K562 (cell line): ENCODE results near the gene SLC8A1. TPM values are rescaled to one million over a fixed set of nuclear protein-coding genes. Genes with fewer than 3 reads are reported as not detected.

Experiments used
- ATAC-seq: fragments of 200-7000 bp; cut with Tn5 transposase; 3 replicates; pipeline ENCODE4 v1.9.1; 2020; ENCODE audit warnings: moderate library complexity
- BruUV-seq: library from RNA; stranded (reverse); fragments of 400-500 nt; replicated peaks from 2 replicates; lab custom pipeline; 2021; lab: Mats Ljungman, UMichigan
- CTCF ChIA-PET: fragments of 300-600 bp; formaldehyde crosslinking; extraction: SDS; loops from one replicate; lab custom pipeline; 2021; ENCODE audit warnings: low intra/inter-chr PET ratio; lab: Yijun Ruan, JAX
- POLR2A ChIA-PET: fragments of 300-600, 350-650 bp; sonication (Branson Sonifier 250); formaldehyde crosslinking; extraction: SDS; loops from one replicate; lab custom pipeline; 2021; ENCODE audit warnings: antibody characterized with exemption, inconsistent platforms; lab: Yijun Ruan, JAX
- DNase-seq, 4 experiments: peaks; one replicate each; pipeline versions ENCODE4 v3.0.0 to v3.0.0-alpha.2; 2011 to 2018; ENCODE audit warnings: low spot score in 3 of 4, mixed read lengths in 3 of 4; ENCODE audit errors: extremely low read depth in 1 of 4
- FAIRE-seq: peaks from 2 replicates; lab custom pipeline; 2011; peaks lifted over from hg19 to GRCh38; lab: Jason Lieb, UNC
- H2AFZ ChIP-seq: 2 replicates; pipeline ENCODE4 v1.6.0; 2011; ENCODE audit warnings: low read depth, low read length, control low read depth, inconsistent platforms
- H3K27ac ChIP-seq: fragments of 200-600 bp; 3 replicates; pipeline ENCODE4 v1.8.0; 2011; ENCODE audit warnings: low read depth, mild to moderate bottlenecking, control low read depth, inconsistent platforms, low read length, moderate library complexity, mixed read lengths; ENCODE audit errors: extremely low read depth
- H3K27me3 ChIP-seq, 2 experiments: fragments of 300-600 bp in 1 of 2; 2 replicates in 1 of 2; 3 replicates in 1 of 2; pipeline versions ENCODE4 v1.6.0 to v1.8.0; 2011; ENCODE audit warnings: inconsistent platforms in 2 of 2, low read length in 2 of 2, mild to moderate bottlenecking in 1 of 2, mixed read lengths in 1 of 2, moderate library complexity in 1 of 2; ENCODE audit not compliant: control insufficient read depth in 2 of 2, insufficient read depth in 2 of 2
- H3K36me3 ChIP-seq: fragments of 300-600 bp; 3 replicates; pipeline ENCODE4 v1.8.0; 2011; ENCODE audit warnings: mild to moderate bottlenecking, low read length, inconsistent platforms; ENCODE audit not compliant: control insufficient read depth, insufficient read depth
- H3K4me1 ChIP-seq, 2 experiments: fragments of 200-600 bp in 1 of 2; replicated peaks in 1 of 2; 2 replicates in 1 of 2; 3 replicates in 1 of 2; pipeline versions ENCODE4 v1.5.1 to v1.8.0; 2011; ENCODE audit warnings: inconsistent platforms in 2 of 2, low read length in 2 of 2, mild to moderate bottlenecking in 1 of 2, mixed read lengths in 1 of 2, moderate library complexity in 1 of 2; ENCODE audit not compliant: control insufficient read depth in 2 of 2, insufficient read depth in 2 of 2
- H3K4me2 ChIP-seq: 2 replicates; pipeline ENCODE4 v1.6.1; 2011; ENCODE audit warnings: low read length, control low read depth, inconsistent platforms, mixed read lengths; ENCODE audit not compliant: insufficient read depth
- H3K4me3 ChIP-seq: fragments of 200-600 bp; sonication (generic), shearing (Covaris generic); 2 replicates; pipeline ENCODE4 v1.5.1; 2016; ENCODE audit warnings: control low read depth, inconsistent platforms
- H3K79me2 ChIP-seq: fragments of 200-600 bp; 3 replicates; pipeline ENCODE4 v1.8.0; 2011; ENCODE audit warnings: low read length, inconsistent platforms; ENCODE audit not compliant: control insufficient read depth, insufficient read depth
- H3K9ac ChIP-seq, 2 experiments: 2 replicates each; pipeline versions ENCODE4 v1.6.0 to v1.6.1; 2011; ENCODE audit warnings: low read depth in 2 of 2, low read length in 2 of 2, control low read depth in 1 of 2, inconsistent platforms in 1 of 2, mild to moderate bottlenecking in 1 of 2, mixed read lengths in 1 of 2; ENCODE audit not compliant: insufficient read depth in 1 of 2
- H3K9me1 ChIP-seq: one replicate; pipeline ENCODE4 v1.6.0; 2011; ENCODE audit warnings: inconsistent platforms, mild to moderate bottlenecking, low read length, moderate library complexity; ENCODE audit not compliant: control insufficient read depth, insufficient read depth
- H3K9me3 ChIP-seq: replicated peaks from 2 replicates; pipeline ENCODE4 v1.5.1; 2011; ENCODE audit warnings: low read depth, low read length, inconsistent platforms; ENCODE audit not compliant: control insufficient read depth, insufficient read depth
- H4K20me1 ChIP-seq: replicated peaks from 2 replicates; pipeline ENCODE4 v1.6.1; 2011; ENCODE audit warnings: low read length, inconsistent platforms, mixed read lengths; ENCODE audit not compliant: control insufficient read depth, insufficient read depth
- DACH1 ChIP-seq: fragments of 450-650 bp; IDR thresholded peaks from 2 replicates; pipeline ENCODE4 v1.6.1; 2018; ENCODE audit not compliant: partially characterized antibody
- NR3C1 ChIP-seq: sonication (generic); formaldehyde crosslinking; IDR thresholded peaks from 2 replicates; pipeline ENCODE4 v1.8.1; 2022; ENCODE audit warnings: missing genetic modification reagents
- RHOXF2B ChIP-seq: fragments of 250-450 bp; sonication (Bioruptor Pico); conservative IDR thresholded peaks from 2 replicates; pipeline ENCODE4 v1.5.1; 2021
- TCF3 ChIP-seq: sonication (generic); formaldehyde crosslinking; IDR thresholded peaks from 2 replicates; pipeline ENCODE4 v1.4.0; 2020; ENCODE audit warnings: mild to moderate bottlenecking, missing genetic modification reagents
- ZNF444 ChIP-seq: fragments of 250-450 bp; sonication (Bioruptor Pico); IDR thresholded peaks from 2 replicates; pipeline ENCODE4 v1.4.0; 2020; ENCODE audit warnings: mild to moderate bottlenecking, moderate library complexity
- ZNF766 ChIP-seq: fragments of 200-800 bp; sonication (Bioruptor generic); conservative IDR thresholded peaks from 2 replicates; pipeline ENCODE4 v1.6.1; 2016; ENCODE audit warnings: missing genetic modification characterization, missing compliant biosample characterization
- WGBS: fragments of 100-300 bp; shearing (Covaris generic); methylation state at CpG from one replicate; pipeline ENCODE4 v1.1.6; 2016; ENCODE audit warnings: low coverage, mixed read lengths; ENCODE audit not compliant: insufficient coverage; ENCODE audit errors: missing lambda C conversion rate; 5-methylcytosine and 5-hydroxymethylcytosine counted together
- in situ Hi-C: fragments of 300-500 bp; cut with MboI; formaldehyde crosslinking; loops from 4 replicates; pipeline ENCODE4 v1.15.0; 2018; ENCODE audit warnings: inconsistent platforms, mixed read lengths
- intact Hi-C: fragments of 100-400 bp; cut with micrococcal nuclease; formaldehyde crosslinking; loops from 2 replicates; pipeline ENCODE4 v1.14.2; 2022
- polyA plus RNA-seq, 8 experiments: library from polyadenylated mRNA; depleted of rRNA in 4 of 8; stranded (reverse) in 5 of 8; unstranded in 3 of 8; fragments of >200 nt; fragmentation: Nextera tagmentation in 2 of 8; fragmentation: Illumina TruSeq in 1 of 8; extraction: Ambion mirVana in 2 of 8; extraction: Trizol in 1 of 8; gene quantifications; 2 replicates each; pipeline versions ENCODE4 v1.2.1 to v1.2.3, GENCODE V29; 2011 to 2014; ENCODE audit warnings: inconsistent platforms in 1 of 8, missing spikeins in 1 of 8
- total RNA-seq, 7 experiments: library from RNA; depleted of rRNA in 6 of 7; stranded (reverse); fragments of >200 nt in 6 of 7; fragmentation: Illumina TruSeq in 2 of 7; extraction: Trizol in 2 of 7; gene quantifications; 2 replicates each; pipeline versions ENCODE4 v1.2.1 to v1.2.3, GENCODE V29; 2011 to 2021; ENCODE audit warnings: low replicate concordance in 1 of 7

Gene SLC8A1
- total and polyA plus RNA-seq, 9 of the 15 experiments (the other 6 are each of a cell fraction or from before 2014, with no cell fraction given), result not detected

DNA sequence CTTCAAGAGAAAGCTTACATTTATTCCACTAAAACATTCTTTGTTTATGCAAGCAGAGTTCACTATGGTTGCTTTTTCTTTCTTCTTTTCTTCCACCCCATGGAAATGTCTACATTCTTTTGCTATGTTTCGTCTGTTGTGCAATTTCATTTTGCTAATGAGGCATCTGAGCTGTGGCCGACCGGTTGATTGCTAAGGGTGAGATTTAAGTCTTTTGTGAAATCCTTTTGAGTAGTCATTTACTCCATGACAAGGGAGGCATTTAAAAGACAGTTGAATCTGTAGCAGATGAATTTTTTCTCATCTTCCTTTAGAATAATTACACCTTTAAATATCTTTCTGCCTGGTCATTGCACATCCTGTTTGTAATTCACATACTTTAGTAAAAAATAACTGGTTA is 348.7 kb downstream of the SLC8A1 start:
- no peaks in the 10 kb centered on the region for H3K79me2 ChIP-seq
- H3K9ac ChIP-seq, result no peak overlapping the region
- no peak overlapping the region for H3K27ac ChIP-seq
- no peak overlapping the region for H3K4me3 ChIP-seq
- intact Hi-C loops (no loop called here), in situ Hi-C loops (no loop called here)
- H3K9me1 ChIP-seq, result no peaks in the 10 kb centered on the region
- no peaks in the 10 kb centered on the region for H3K27me3 ChIP-seq
- FAIRE-seq, result no peak
- ChIA-PET CTCF (no interaction called here), POLR2A (no interaction called here)
- no peaks in the 10 kb centered on the region for H3K4me1 ChIP-seq
- no peaks in the 10 kb centered on the region for H4K20me1 ChIP-seq
- DNase-seq, result no peak
- TF ChIP-seq ZNF766 (CRISPR knock-in tag), result no peak
- TF ChIP-seq TCF3 (CRISPR knock-in tag), result no peak
- TF ChIP-seq DACH1, result no peak
- H3K9me3 ChIP-seq, result no peaks in the 10 kb centered on the region
- no peak for ATAC-seq
- no peaks in the 10 kb centered on the region for H3K36me3 ChIP-seq
- 0% methylated on average over 3 of the region's 3 CpGs for WGBS
- H3K4me2 ChIP-seq, result no peak overlapping the region
- no peak overlapping the region for H2AFZ ChIP-seq
- no TSS peak for BruUV-seq

DNA sequence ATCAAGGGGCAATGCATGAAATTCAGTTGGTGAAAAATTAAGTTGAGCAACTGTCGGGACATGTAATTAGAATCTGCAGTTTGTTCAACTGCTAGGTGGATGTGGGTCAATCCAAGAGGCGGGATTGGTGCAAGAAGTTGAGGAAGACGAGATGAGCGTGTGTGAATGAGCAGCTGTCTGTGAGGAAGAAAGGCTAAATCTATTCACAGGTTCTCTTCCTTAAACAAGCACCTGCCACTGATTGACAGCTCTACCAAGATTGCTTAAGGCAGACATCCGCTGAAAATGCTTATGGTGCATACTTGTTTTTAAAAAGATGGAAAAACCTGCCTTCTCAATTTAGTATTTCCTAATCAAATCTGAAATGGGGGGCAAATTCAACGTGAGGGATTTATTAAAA is 349.4 kb downstream of the SLC8A1 start:
- CTCF ChIA-PET, result no interaction called here
- no peak for ATAC-seq

More for the DNA sequence above, 349.4 kb downstream of the SLC8A1 start:
- DNase-seq (no peak), FAIRE-seq (no peak)
- Histone ChIP-seq H3K4me3 (no peak overlapping the region), H3K27ac (no peak overlapping the region), H3K79me2 (no peaks in the 10 kb centered on the region), H3K4me1 (no peaks in the 10 kb centered on the region), H3K4me2 (no peak overlapping the region), H3K9me3 (no peaks in the 10 kb centered on the region), H3K9ac (no peak overlapping the region), H3K27me3 (no peaks in the 10 kb centered on the region), H3K9me1 (no peaks in the 10 kb centered on the region), H3K36me3 (no peaks in the 10 kb centered on the region), H4K20me1 (no peaks in the 10 kb centered on the region), H2AFZ (no peak overlapping the region)
- POLR2A ChIA-PET, result no interaction called here
- intact Hi-C loops (no loop called here), in situ Hi-C loops (no loop called here)
- 1% methylated on average over 6 of the region's 6 CpGs for whole genome bisulfite sequencing
- no peak for TF ChIP-seq RHOXF2B (CRISPR knock-in tag)
- no peak for TF ChIP-seq ZNF444 (CRISPR knock-in tag)
- no peak for TF ChIP-seq NR3C1
- no TSS peak for BruUV-seq
